ENCODE measurements around the gene AFAP1L1.
A peak's percentile ranks its signal among the peaks of the same experiment; 100 is the strongest.

The AFAP1L1 gene

GRCh38 chr5:149271716-149272563 lies at the start of gene AFAP1L1:
AFAP1L1 (plus strand) TSS chr5:149271859; CDS start chr5:149271969, 110 bp downstream.
- peak; percentile 36 for DNase-seq (ENCODE audit: low spot score)

GRCh38 chr5:149223081-149223848 lies 48.4 kb upstream of the AFAP1L1 start:
- no peak for DNase-seq (ENCODE audit: low spot score)

GRCh38 chr5:149224282-149224681 lies 47.4 kb upstream of the AFAP1L1 start:
- DNase-seq (ENCODE audit: low spot score) = no peak

- DNase-seq (ENCODE audit: low spot score) = no peak
Measured at GRCh38 chr5:149227168-149227826, 44.4 kb upstream of the AFAP1L1 start.

- no peak for DNase-seq (ENCODE audit: low spot score)
Measured at GRCh38 chr5:149228618-149229297, 42.9 kb upstream of the AFAP1L1 start.

GRCh38 chr5:149229298-149229937 lies 42.2 kb upstream of the AFAP1L1 start:
- no peak for DNase-seq (ENCODE audit: low spot score)

- no peak for DNase-seq (ENCODE audit: low spot score)
Measured at GRCh38 chr5:149235841-149236240, 35.8 kb upstream of the AFAP1L1 start.

- no peak for DNase-seq (ENCODE audit: low spot score)
Measured at GRCh38 chr5:149237662-149238061, 34.0 kb upstream of the AFAP1L1 start.

- DNase-seq (ENCODE audit: low spot score) = no peak
Measured at GRCh38 chr5:149238540-149238939, 33.1 kb upstream of the AFAP1L1 start.

GRCh38 chr5:149239917-149240316 lies 31.7 kb upstream of the AFAP1L1 start:
- no peak for DNase-seq (ENCODE audit: low spot score)

- peak; percentile 19 for DNase-seq (ENCODE audit: low spot score)
Measured at GRCh38 chr5:149240354-149240998, 31.2 kb upstream of the AFAP1L1 start.

- no peak for DNase-seq (ENCODE audit: low spot score)
Measured at GRCh38 chr5:149242339-149242738, 29.3 kb upstream of the AFAP1L1 start.

GRCh38 chr5:149246906-149247305 lies 24.8 kb upstream of the AFAP1L1 start:
- DNase-seq (ENCODE audit: low spot score) = no peak

GRCh38 chr5:149247726-149248125 lies 23.9 kb upstream of the AFAP1L1 start:
- no peak for DNase-seq (ENCODE audit: low spot score)

- no peak for DNase-seq (ENCODE audit: low spot score)
Measured at GRCh38 chr5:149251546-149251945, 20.1 kb upstream of the AFAP1L1 start.

- DNase-seq (ENCODE audit: low spot score) = no peak
Measured at GRCh38 chr5:149254506-149254905, 17.2 kb upstream of the AFAP1L1 start.

GRCh38 chr5:149256451-149256850 lies 15.2 kb upstream of the AFAP1L1 start:
- DNase-seq (ENCODE audit: low spot score) = no peak

- DNase-seq (ENCODE audit: low spot score) = no peak
Measured at GRCh38 chr5:149257131-149257530, 14.5 kb upstream of the AFAP1L1 start.

- no peak for DNase-seq (ENCODE audit: low spot score)
Measured at GRCh38 chr5:149257889-149258705, 13.6 kb upstream of the AFAP1L1 start.

- DNase-seq (ENCODE audit: low spot score) = no peak
Measured at GRCh38 chr5:149260761-149261160, 10.9 kb upstream of the AFAP1L1 start.

Measured in germinal center (tissue), 1 donor.